IPS-18c (cell line): ENCODE data around the gene SH3BGRL.

Experiments
- H3K4me3 ChIP-seq: 2 replicates; pipeline ENCODE4 v1.7.0; 2013; ENCODE audit warnings: low read depth, mild to moderate bottlenecking, low read length, moderate library complexity; ENCODE audit not compliant: insufficient read depth
- H3K9me3 ChIP-seq: one replicate; pipeline ENCODE4 v1.6.1; 2013; ENCODE audit warnings: mild to moderate bottlenecking, low read length, moderate library complexity; ENCODE audit not compliant: control insufficient read depth, insufficient read depth

SH3BGRL gene

GRCh38 chrX:81240701-81241331 is 38.9 kb downstream of the SH3BGRL start:
- no peak overlapping the region for H3K4me3 ChIP-seq

GRCh38 chrX:81241753-81242152 is 39.9 kb downstream of the SH3BGRL start:
- Histone ChIP-seq H3K9me3 (no peaks in the 10 kb centered on the region), H3K4me3 (no peak overlapping the region)

More at GRCh38 chrX:81240701-81241331, 38.9 kb downstream of the SH3BGRL start:
- no peaks in the 10 kb centered on the region for H3K9me3 ChIP-seq

DNA sequence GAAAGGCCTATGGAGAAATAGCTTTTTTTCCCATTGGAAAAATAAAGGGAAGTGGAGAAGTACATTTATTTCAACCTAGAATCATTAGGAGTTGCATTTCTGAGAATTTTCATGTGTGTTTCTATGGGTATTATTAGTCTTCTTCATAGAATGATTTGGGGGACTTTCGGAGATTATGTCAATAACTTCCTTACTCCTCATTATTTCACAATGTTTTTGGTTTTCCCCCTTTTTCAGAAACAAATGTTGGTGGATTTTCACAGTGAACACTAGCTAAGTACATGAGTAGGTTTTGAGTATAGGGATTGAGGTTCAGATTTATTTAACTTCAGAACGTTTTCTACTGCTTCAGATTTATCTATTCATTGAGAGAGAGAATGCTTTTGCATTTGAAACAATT is 54.0 kb downstream of the SH3BGRL start:
- Histone ChIP-seq H3K4me3 (no peak overlapping the region), H3K9me3 (no peaks in the 10 kb centered on the region)

DNA sequence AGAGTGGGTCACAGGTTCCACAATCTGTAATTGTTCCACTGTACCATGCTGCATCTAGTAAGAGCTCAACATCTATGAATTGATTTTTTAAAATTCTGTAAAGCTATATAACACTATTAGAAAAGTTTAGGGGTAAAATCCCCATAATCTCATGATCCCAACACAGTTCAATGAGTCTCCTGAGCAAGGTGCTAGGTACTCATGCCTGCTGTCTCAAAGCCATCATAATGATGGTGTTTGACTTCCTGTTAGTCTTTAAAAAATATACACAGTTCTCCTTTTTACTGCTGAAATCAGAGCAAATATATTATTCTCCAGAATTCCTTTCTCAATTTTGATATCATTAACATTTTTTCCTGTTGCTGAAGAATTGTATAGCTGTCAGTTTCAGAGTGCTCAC is 55.9 kb downstream of the SH3BGRL start:
- H3K9me3 ChIP-seq = no peaks in the 10 kb centered on the region
- no peak overlapping the region for H3K4me3 ChIP-seq

- no peak overlapping the region for H3K4me3 ChIP-seq
- no peaks in the 10 kb centered on the region for H3K9me3 ChIP-seq
Measured at GRCh38 chrX:81259020-81259713, 57.3 kb downstream of the SH3BGRL start.

DNA sequence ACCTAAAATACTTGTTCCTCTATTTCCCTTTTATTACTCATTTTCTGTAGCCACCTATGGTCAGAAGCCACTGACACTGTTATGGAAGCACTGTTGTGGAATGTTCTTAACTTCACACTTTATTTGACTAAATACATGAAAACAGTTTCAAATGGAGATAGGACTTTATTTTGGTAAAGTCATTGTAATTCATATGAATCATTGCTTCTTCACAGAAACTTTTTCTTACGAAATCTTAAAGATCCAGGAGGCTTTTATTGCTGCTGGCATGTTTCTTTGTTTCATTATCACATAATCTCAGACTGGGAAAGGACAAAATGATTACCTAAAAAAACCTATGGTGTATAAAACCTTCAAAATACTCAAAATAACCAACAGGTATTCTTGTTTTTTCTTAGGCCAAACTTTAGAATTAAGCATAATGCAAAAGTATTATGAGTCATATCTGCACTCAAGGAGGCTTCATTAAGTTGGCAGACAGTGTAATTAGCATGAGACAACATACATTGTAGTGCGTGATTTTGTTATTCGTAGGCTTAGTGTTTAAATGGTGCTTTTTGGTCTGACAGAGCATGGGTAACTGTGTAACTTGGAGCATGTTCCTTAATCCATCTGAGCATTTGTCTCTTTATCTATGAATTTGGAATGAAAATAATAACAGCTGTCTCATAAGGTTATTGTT is 58.0 kb downstream of the SH3BGRL start:
- H3K4me3 ChIP-seq = no peak overlapping the region
- no peaks in the 10 kb centered on the region for H3K9me3 ChIP-seq

DNA sequence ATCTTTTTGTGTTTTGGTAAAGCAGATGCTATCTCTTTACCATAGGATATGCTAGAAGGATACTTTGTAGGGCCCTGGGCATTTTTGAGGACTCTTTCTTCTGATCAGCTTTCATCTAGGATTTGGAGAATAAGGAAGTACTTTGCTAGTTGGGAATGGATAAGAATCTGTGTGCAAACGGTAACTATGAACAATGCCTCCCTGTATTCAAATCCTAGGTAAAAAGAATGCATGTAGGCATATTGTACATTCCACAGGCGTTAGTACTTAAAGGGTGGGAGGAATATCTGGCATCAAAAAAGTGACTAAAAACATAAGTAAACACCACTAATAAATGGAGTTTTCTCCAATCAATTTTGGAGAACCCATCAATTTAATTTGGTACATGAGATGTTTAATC is 59.7 kb downstream of the SH3BGRL start:
- H3K4me3 ChIP-seq = no peak overlapping the region

DNA sequence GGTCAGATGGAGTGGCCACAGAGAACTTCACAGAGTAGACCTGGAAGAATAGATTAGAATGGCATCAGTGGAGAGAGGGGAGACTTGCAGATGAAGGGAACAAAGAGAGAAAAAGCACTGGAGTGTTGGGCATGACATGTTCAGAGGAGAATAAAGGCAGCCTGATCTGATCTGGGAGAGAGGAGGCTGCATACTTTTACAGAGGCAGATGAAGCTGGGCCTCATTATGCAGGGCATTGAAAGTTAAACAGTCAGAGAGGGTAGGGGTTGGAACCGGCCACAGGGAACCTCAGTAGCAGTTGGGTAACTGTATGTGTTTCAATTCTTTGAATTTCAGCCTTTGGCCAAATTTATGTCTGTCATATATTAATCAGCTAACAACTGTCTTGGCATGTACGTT is 61.2 kb downstream of the SH3BGRL start:
- H3K9me3 ChIP-seq = no peaks in the 10 kb centered on the region

More for the DNA sequence above, 59.7 kb downstream of the SH3BGRL start:
- H3K9me3 ChIP-seq = no peaks in the 10 kb centered on the region

DNA sequence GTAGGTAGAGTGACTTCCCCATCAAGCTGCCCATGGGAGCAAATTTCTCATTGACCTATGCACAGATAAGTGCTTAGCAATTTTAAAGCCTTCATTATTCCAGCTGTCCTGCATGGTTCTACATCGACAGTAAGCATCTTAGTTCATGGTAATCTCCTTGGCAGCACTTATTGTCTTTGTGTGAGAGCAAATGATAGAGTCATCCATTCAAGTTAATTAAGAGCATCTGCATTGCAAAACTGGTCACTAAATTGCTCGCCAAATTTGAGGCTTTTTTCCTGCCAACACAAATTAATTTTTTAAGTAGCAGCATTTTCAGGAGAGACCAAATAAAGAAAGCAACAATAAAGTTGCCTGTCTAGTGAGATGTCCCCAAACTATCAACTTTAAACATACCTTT is 76.7 kb downstream of the SH3BGRL start:
- Histone ChIP-seq H3K9me3 (peaks cover 6% of the 10 kb centered on the region), H3K4me3 (no peak overlapping the region)

More for the DNA sequence above, 61.2 kb downstream of the SH3BGRL start:
- no peak overlapping the region for H3K4me3 ChIP-seq

GRCh38 chrX:81280148-81280547 is 78.2 kb downstream of the SH3BGRL start:
- Histone ChIP-seq H3K9me3 (peaks cover 4% of the 10 kb centered on the region), H3K4me3 (no peak overlapping the region)

GRCh38 chrX:81286075-81286474 is 84.2 kb downstream of the SH3BGRL start:
- Histone ChIP-seq H3K9me3 (peaks cover 2% of the 10 kb centered on the region), H3K4me3 (no peak overlapping the region)

- Histone ChIP-seq H3K4me3 (no peak overlapping the region), H3K9me3 (peaks cover 2% of the 10 kb centered on the region)
Measured at GRCh38 chrX:81286608-81287007, 84.7 kb downstream of the SH3BGRL start.

DNA sequence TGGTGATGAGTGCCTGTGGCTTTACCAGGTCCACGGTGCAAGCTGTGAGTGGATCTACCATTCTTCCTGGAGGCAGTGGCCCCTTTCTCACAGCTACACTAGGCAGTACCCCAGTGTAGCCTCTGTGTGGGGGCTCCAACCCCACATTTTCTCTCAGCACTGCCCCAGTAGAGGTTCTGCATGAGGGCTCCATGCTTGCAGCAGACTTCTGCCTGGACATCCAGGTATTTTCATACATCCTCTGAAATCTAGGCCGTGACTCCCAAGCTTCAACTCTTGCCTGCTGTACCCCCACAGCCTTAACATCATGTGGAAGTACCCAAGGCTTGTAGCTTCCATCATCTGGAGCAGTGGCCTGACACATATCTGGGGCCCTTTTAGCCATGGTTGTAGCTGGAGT is 90.1 kb downstream of the SH3BGRL start:
- peaks cover 12% of the 10 kb centered on the region for H3K9me3 ChIP-seq
- no peak overlapping the region for H3K4me3 ChIP-seq

- peaks cover 10% of the 10 kb centered on the region for H3K9me3 ChIP-seq
- no peak overlapping the region for H3K4me3 ChIP-seq
Measured at GRCh38 chrX:81294101-81294500, 92.2 kb downstream of the SH3BGRL start.

DNA sequence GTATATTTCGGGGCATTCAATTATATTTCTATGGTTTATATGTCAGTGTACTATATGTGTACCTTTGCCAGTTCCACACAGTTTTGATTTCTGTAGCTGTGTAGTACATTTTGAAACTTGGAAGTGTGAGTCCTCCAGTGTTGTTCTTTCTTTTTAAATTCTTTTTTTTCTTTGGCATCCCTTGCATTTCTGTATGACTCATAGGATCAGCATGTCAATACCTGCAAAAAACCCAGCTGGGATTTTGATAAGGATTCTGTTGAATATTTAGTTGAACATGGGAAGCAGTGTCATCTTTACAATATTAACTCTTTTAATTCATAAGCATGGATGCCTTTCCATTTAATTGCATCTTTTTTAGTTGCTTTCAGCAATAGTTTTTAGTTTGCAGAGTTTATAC is 100.0 kb downstream of the SH3BGRL start:
- Histone ChIP-seq H3K4me3 (no peak overlapping the region), H3K9me3 (no peaks in the 10 kb centered on the region)

DNA sequence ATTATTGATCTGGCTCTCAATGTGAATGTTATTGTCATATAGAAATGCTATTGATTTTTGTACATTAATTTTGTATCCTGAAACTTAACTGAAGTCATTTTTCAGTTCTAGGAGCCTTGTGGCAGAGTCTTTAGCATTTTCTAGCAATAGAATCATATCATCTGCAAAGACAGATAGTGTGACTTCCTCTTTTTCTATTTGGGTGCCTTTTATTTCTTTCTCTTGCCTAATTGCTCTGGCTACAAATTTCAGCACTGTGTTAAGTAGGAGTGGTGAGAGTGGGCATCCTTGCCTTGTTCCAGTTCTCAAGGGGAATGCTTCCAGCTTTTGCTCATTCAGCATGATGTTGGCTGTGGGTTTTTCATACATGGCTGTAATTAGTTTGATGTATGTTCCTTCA is 102.7 kb downstream of the SH3BGRL start:
- peaks cover 2% of the 10 kb centered on the region for H3K9me3 ChIP-seq
- no peak overlapping the region for H3K4me3 ChIP-seq

DNA sequence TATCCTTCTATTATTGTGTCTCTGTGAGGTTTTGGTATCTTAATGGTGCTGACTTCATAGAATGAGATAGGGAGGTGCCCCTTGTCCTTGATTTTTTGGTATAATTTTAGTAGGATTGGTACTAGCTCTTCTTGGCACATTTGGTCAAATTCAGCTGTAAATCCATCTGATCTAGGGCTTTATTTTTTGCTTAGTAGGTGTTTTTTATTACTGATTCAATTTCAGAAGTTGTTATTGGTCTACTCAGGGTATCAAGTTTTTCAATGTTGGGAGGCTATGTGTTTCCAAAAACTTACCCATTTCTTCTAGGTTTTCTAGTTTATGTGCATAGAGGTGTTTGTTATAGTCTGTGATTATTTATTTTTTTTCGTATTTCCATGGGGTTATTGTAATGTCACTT is 103.3 kb downstream of the SH3BGRL start:
- Histone ChIP-seq H3K9me3 (peaks cover 2% of the 10 kb centered on the region), H3K4me3 (no peak overlapping the region)
